Transverse colon (tissue), 4 donors: ENCODE measurements around the gene MN1.

Source experiments
- CTCF ChIP-seq, 5 experiments: fragments of 200-600 bp in 3 of 5; fragments of 450-650 bp in 2 of 5; sonication (generic) in 3 of 5; IDR thresholded peaks; 1 replicate in 2 of 5; 2 replicates in 3 of 5; pipeline ENCODE4 v1.5.1; 2016 to 2017; ENCODE audit warnings: antibody characterized with exemption in 5 of 5, inconsistent platforms in 3 of 5, mild to moderate bottlenecking in 2 of 5, moderate library complexity in 1 of 5
- POLR2A ChIP-seq: fragments of 450-650 bp; IDR thresholded peaks from one replicate; pipeline ENCODE4 v1.6.1; 2016; ENCODE audit warnings: antibody characterized with exemption, mild to moderate bottlenecking, moderate library complexity
- POLR2AphosphoS5 ChIP-seq, 3 donors: sonication (generic); formaldehyde crosslinking; IDR thresholded peaks; one replicate each; pipeline ENCODE4 v1.6.1; 2016; ENCODE audit warnings: antibody characterized with exemption in 3 of 3

GRCh38 chr22:27815826-27816530, 14.4 kb upstream of the MN1 start:
- TF ChIP-seq POLR2AphosphoS5 (IDR thresholded peaks at IDR 0.05): no peak
- no peak for TF ChIP-seq CTCF (IDR thresholded peaks at IDR 0.05)
- no peak for TF ChIP-seq POLR2A
